ENCODE results near the gene C3orf62.
A peak's percentile ranks its signal among the peaks of the same experiment; 100 is the strongest.

C3orf62 gene

DNA sequence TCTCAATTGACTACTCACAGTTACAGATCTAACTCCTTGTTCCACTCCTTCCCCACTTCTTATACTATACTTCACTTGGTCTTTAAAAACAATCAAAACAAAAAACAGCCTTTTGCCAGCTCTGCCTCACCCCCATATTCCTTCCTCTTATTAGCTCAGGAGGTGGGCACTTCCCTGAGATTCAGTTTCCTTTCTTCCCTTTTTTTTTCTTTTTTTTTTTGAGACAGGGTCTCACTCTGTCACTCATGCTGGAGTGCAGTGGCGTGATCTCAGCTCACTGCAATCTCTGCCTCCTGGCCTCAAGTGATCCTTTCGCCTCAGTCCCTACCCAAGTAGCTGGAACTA is 6.9 kb downstream of the C3orf62 start:
- H3K4me3 ChIP-seq: no peak overlapping the region
- H3K27ac ChIP-seq: no peak overlapping the region
- H3K9me3 ChIP-seq: no peaks in the 10 kb centered on the region
- no peak for TF ChIP-seq Cebpa-rat (IDR thresholded peaks at IDR 0.05)
- no peak overlapping the region for H3K9ac ChIP-seq
- peaks cover 39% of the 10 kb centered on the region for H3K36me3 ChIP-seq
- H3K4me2 ChIP-seq: no peak overlapping the region
- no peaks in the 10 kb centered on the region for H3K27me3 ChIP-seq
- no peaks in the 10 kb centered on the region for H4K20me1 ChIP-seq
- peaks cover 3% of the 10 kb centered on the region; the same call in 1 of the 2 replicates for H3K4me1 ChIP-seq

DNA sequence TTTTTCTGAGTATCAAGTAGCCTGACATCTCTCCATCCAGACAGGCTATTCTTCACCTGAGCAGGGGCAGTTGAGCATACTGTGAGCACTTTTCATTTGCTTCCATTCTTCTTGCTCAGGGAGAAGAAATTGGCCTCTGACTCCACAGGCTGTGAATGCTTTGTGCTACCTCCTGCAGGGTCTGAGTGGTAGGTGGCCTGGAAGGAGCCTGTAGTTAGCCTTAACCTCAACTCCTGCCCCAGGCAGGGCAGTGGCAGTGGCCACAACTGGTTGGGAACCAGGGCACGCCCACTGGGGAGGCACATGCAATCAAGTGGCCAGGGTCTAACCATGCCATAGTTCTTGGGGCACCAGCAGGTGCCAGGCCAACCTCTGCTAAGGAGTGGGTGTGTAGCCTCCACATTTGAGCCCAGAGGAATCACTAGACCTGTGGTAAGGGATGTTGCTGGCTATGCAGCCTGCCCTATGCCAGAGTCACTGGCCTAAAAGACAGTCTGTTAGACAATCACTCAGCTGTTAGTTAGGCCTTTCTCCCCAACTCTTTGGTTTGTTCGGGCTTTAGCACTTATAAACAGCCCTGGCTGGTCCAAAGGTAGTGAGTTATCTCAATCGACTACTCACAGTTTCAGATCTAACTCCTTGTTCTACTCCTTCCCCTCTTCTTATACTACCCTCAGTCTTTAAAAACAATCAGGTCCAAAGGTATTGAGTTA is 7.4 kb downstream of the C3orf62 start:
- peaks cover 39% of the 10 kb centered on the region for H3K36me3 ChIP-seq
- H3K9me3 ChIP-seq: no peaks in the 10 kb centered on the region
- no peak overlapping the region for H3K9ac ChIP-seq
- no peaks in the 10 kb centered on the region for H3K4me1 ChIP-seq
- no peak overlapping the region for H3K4me2 ChIP-seq
- no peaks in the 10 kb centered on the region for H4K20me1 ChIP-seq
- H3K27me3 ChIP-seq: no peaks in the 10 kb centered on the region
- TF ChIP-seq Cebpa-rat (IDR thresholded peaks at IDR 0.05): no peak
- H3K27ac ChIP-seq: no peak overlapping the region
- no peak overlapping the region for H3K4me3 ChIP-seq

DNA sequence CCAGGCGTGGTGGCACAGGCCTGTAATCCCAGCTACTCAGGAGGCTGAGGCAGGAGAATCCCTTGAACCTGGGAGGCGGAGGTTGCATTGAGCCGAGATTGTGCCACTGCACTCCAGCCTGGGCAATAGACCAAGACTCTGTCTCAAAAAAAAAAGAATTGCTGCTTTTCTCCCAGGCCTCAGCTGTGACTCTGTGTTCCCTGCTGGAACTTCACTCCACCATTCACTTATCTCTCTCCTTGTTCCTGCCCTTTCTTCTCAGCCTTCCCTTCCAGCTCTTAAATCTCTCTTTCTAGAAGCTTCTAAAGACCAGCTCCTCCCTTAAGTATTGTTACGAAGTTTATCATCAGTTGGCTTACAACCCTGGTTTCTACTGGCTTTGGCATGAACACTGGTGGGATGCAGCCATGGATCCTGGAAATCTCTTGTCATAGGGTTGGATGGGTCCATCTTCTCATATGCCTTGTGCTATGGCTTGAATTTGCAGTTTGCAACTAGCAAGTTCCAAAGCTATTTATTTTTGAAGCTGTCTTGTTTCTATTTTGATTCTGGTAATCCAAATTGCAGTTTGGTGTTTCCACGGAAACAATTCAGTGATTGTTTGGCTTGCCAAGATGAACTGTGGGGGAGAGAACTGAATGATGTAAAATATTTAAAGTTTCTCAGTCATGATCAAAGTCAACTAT is 10.5 kb downstream of the C3orf62 start:
- no peak for TF ChIP-seq Cebpa-rat (IDR thresholded peaks at IDR 0.05)
- Histone ChIP-seq H3K27me3 (no peaks in the 10 kb centered on the region), H3K4me1 (no peaks in the 10 kb centered on the region), H3K4me3 (no peak overlapping the region), H3K27ac (no peak overlapping the region), H3K4me2 (no peak overlapping the region), H3K9me3 (no peaks in the 10 kb centered on the region), H3K36me3 (peaks cover 22% of the 10 kb centered on the region), H3K9ac (no peak overlapping the region), H4K20me1 (no peaks in the 10 kb centered on the region)

DNA sequence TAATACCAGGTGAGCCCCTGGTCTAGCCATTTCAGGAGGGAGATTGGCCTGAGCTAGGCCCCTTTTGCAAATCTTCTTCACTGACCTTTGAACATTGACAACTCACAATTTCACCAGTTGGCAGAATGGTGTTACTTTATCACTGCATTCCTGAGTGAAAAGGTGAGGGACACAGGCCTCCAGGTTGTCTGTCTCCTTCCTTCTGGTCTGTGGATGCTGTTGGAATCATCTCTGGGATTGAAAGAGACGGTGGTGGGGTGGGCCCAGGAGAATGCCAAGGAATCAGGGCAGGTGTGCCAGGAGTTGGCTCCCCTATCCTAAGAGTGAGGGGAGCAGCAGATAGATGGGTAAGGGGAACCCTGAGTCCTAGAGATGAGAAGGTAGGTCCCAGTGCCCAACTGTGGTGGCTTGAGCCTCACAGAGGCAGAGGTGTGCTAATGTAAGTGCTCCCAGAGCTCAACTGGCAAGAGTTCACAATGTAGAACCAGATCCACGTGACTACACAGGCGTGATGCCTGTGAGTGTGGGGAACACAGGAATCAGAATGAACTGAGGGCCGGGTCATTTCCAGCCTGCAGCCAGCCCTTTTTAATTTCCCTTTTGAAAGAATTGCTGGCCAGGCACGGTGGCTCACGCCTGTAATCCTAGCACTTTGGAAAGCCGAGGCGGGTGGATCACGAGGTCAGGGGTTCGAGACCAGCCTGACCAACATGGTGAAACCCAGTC is 11.2 kb downstream of the C3orf62 start:
- H3K4me1 ChIP-seq: no peaks in the 10 kb centered on the region
- H3K9ac ChIP-seq: no peak overlapping the region
- no peaks in the 10 kb centered on the region for H4K20me1 ChIP-seq
- peaks cover 15% of the 10 kb centered on the region for H3K36me3 ChIP-seq
- H3K4me3 ChIP-seq: no peak overlapping the region
- TF ChIP-seq Cebpa-rat (IDR thresholded peaks at IDR 0.05): no peak
- H3K27me3 ChIP-seq: no peaks in the 10 kb centered on the region
- H3K9me3 ChIP-seq: no peaks in the 10 kb centered on the region
- no peak overlapping the region for H3K4me2 ChIP-seq
- no peak overlapping the region for H3K27ac ChIP-seq

DNA sequence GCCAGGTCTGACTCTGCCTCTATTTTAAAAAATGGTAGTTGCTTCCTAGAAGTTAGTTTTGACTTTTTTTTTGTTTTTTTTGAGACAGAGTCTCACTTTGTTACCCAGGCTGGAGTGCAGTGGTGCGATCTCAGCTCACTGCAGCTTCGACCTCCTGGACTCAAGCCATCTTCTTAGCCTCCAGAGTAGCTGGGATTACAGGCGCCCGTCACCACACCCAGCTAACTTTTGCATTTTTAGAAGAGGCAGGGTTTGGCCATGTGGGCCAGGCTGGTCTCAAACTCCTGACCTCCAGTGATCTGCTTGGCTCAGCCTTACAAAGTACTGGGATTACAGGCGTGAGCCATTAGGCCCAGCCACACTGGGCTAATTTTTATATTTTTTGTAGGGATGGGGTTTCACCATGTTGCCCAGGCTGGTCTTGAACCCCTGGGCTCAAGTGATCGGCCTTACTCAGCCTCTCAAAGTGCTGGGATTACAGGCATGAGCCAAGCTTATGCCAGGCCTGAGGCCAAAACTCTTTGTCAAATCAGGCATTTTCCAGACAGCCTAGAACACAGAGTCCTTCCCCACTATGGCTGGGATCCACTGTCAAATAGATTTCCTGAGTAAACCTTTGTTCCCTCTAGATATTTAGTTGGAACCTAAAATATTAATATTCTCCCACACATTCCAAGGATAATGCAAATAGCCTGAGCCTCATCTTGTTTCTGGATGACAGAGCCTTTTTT is 13.7 kb downstream of the C3orf62 start:
- H3K9ac ChIP-seq: no peak overlapping the region
- H3K4me2 ChIP-seq: no peak overlapping the region
- H3K4me3 ChIP-seq: no peak overlapping the region
- TF ChIP-seq Cebpa-rat (IDR thresholded peaks at IDR 0.05): no peak
- H3K27me3 ChIP-seq: no peaks in the 10 kb centered on the region; the same call in 1 of the 2 replicates
- H3K4me1 ChIP-seq: no peaks in the 10 kb centered on the region
- no peaks in the 10 kb centered on the region for H4K20me1 ChIP-seq
- H3K9me3 ChIP-seq: no peaks in the 10 kb centered on the region
- no peaks in the 10 kb centered on the region for H3K36me3 ChIP-seq
- no peak overlapping the region for H3K27ac ChIP-seq

DNA sequence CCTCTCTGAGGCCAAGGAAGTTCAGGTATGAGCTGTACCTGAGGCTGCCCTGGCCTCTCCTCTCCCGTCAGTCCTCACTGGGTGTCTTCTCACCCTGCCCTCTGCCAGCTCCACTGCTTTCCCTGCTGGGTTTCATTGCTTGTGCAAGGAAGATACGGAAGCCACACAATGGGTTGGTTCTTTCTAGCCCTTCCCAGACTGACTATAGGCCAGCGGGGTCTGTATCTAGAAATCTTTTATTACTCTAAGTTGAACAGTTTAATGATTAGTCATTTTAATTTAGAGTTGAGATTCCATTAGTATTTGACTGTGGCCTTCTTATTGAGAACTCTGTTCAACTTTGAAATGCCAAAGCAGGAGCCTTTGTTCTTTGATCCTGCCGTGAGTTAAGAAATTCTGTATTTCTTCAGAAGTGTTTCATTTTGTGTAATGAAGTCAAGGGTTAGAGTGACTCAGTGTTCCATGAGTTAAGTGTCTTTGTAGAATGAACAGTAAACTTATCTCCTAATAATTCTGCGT is 16.2 kb downstream of the C3orf62 start:
- no peaks in the 10 kb centered on the region for H3K9me3 ChIP-seq
- no peak overlapping the region for H3K9ac ChIP-seq
- no peaks in the 10 kb centered on the region for H3K36me3 ChIP-seq
- no peaks in the 10 kb centered on the region for H4K20me1 ChIP-seq
- no peak for TF ChIP-seq Cebpa-rat (IDR thresholded peaks at IDR 0.05)
- H3K4me1 ChIP-seq: peaks cover 19% of the 10 kb centered on the region
- no peaks in the 10 kb centered on the region; the same call in 1 of the 2 replicates for H3K27me3 ChIP-seq
- no peak overlapping the region for H3K4me3 ChIP-seq
- H3K4me2 ChIP-seq: no peak overlapping the region
- H3K27ac ChIP-seq: no peak overlapping the region

DNA sequence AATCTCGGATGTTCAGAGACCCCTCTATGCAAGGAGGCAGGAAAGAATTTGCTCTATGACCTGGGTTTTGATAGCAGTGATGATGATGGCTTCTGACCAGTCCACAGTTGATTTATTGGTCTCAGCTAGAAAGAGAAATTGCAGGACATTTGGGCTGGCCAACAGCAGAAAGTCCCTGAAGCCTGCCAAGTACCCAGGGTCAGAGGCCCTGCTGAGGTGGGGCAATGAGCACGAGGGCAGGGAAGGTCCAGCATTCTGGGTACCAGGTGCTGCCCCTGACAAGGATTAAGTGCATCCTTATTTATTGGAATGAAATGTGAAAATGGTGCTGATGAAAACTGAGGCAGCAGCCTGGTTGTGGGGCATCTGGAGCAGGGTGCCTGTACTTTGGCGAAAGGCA is 19.8 kb downstream of the C3orf62 start:
- Histone ChIP-seq H3K9ac (peak overlapping the region; percentile 59), H4K20me1 (no peaks in the 10 kb centered on the region), H3K9me3 (no peaks in the 10 kb centered on the region), H3K4me2 (peak overlapping the region; percentile 89), H3K27me3 (no peaks in the 10 kb centered on the region; the same call in 1 of the 2 replicates), H3K4me3 (no peak overlapping the region), H3K36me3 (no peaks in the 10 kb centered on the region), H3K27ac (peak overlapping the region; percentile 67), H3K4me1 (peaks cover 41% of the 10 kb centered on the region)
- no peak for TF ChIP-seq Cebpa-rat (IDR thresholded peaks at IDR 0.05)

DNA sequence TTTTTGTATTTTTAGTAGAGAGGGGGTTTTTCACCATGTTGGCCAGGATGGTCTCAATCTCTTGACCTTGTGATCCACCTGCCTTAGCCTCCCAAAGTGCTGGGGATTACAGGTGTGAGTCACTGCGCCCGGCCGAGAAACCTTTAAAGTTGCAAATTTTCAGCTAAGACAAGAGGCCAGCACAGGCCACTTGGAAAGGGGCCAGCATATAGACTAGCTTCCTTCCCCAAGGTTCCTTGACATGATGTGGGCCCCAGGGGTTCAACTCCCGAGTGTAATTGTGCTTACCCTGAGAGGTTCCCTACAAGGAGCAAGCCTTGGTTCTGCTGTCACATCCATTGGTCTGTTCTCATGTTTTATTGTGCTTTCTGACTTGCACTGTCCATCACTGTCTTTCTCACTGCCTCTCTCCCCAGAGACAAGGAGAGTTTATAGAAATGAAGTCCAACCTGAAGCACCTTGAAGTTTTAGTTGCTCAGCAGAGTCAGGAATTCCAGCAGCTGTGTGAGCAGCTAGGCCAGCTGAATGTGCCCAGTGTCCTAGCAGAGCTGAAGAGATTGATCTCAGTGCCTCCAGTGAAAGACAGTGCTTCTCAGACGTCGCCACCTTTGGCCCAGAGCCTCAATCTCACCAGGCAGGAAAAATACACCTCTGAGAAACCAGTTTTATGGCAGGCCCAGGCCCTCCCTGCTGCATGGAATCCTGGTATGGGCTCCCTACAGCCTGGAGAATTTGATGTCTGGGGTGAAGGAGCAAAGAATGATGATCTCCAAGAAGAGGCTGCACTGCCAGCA is 21.1 kb downstream of the C3orf62 start:
- no peaks in the 10 kb centered on the region for H3K9me3 ChIP-seq
- H3K27me3 ChIP-seq: no peaks in the 10 kb centered on the region; the same call in 1 of the 2 replicates
- H4K20me1 ChIP-seq: no peaks in the 10 kb centered on the region
- H3K9ac ChIP-seq: peak overlapping the region; percentile 59
- no peaks in the 10 kb centered on the region for H3K36me3 ChIP-seq
- H3K4me1 ChIP-seq: peaks cover 41% of the 10 kb centered on the region
- H3K4me3 ChIP-seq: 0 out of 2 replicates have a peak overlapping the region, but pooled peaks have one; percentile 7
- peak overlapping the region; percentile 67 for H3K27ac ChIP-seq
- no peak for TF ChIP-seq Cebpa-rat (IDR thresholded peaks at IDR 0.05)
- peak overlapping the region; percentile 89 for H3K4me2 ChIP-seq

DNA sequence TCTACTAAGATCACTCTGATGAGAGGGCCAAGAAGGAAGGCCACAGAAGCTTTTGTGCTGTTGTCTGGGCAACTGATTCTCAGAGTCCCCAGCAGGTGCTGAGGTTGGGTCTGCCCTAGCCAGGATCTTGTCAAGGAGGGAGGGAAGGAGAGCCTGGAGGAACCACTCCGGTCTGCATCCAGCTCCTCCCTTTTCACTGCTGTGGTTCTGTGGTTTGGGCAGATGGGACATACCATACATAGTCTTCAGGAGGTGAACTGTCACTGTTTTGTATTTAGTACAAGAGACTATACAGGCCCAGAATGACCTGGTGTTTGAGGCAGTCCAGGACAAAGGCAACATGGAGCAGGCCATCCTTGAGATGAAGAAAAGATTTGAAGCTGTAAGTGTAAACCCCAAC is 21.9 kb downstream of the C3orf62 start:
- Histone ChIP-seq H3K36me3 (no peaks in the 10 kb centered on the region), H3K4me1 (peaks cover 41% of the 10 kb centered on the region), H3K27me3 (no peaks in the 10 kb centered on the region), H3K27ac (peak overlapping the region; percentile 67), H3K4me2 (peak overlapping the region; percentile 89), H3K9ac (peak overlapping the region; percentile 59; the same call in 1 of the 2 replicates), H3K9me3 (no peaks in the 10 kb centered on the region), H3K4me3 (no peak overlapping the region), H4K20me1 (no peaks in the 10 kb centered on the region)
- no peak for TF ChIP-seq Cebpa-rat (IDR thresholded peaks at IDR 0.05)
